Urinary bladder (tissue), 4 donors: ENCODE results near the gene ZNF83. TPM values are rescaled to one million over a fixed set of nuclear protein-coding genes. Genes with fewer than 3 reads are reported as not detected.
"Not testable (repeated sequence)": the region's sequence is repeated elsewhere in the genome, so short reads cannot be mapped to it uniquely, and the experiment has no call there.

Experiments used
- DNase-seq: peaks from one replicate; pipeline ENCODE4 v3.0.0-alpha.2; 2015; ENCODE audit errors: extremely low spot score
- H3K27ac ChIP-seq: one replicate; pipeline ENCODE4 v1.5.1; 2013; ENCODE audit warnings: low read depth, mild to moderate bottlenecking, moderate library complexity
- H3K36me3 ChIP-seq: one replicate; pipeline ENCODE4 v1.6.1; 2013; ENCODE audit warnings: mild to moderate bottlenecking, moderate library complexity; ENCODE audit not compliant: insufficient read depth
- H3K4me1 ChIP-seq: one replicate; pipeline ENCODE4 v1.6.1; 2013; ENCODE audit warnings: mild to moderate bottlenecking, moderate library complexity; ENCODE audit not compliant: insufficient read depth
- H3K4me3 ChIP-seq: one replicate; pipeline ENCODE4 v1.5.1; 2013; ENCODE audit warnings: low read depth, low read length
- WGBS: extraction: QIAGEN DNeasy Blood & Tissue Kit; methylation state at CpG from one replicate; pipeline ENCODE4 v1.1.7; 2013; 5-methylcytosine and 5-hydroxymethylcytosine counted together
- polyA plus RNA-seq: library from polyadenylated mRNA; stranded (reverse); fragments of 200-250 nt; gene quantifications from one replicate; pipeline ENCODE4 v1.2.3, GENCODE V29; 2013
- small RNA-seq: library from RNA; depleted of rRNA; stranded (forward); fragments of <200 nt; gene quantifications from one replicate; pipeline ENCODE3, GENCODE V24; 2014
- total RNA-seq: library from RNA; depleted of rRNA; stranded (reverse); fragments of >200 nt; gene quantifications from one replicate; pipeline ENCODE4 v1.2.3, GENCODE V29; 2014
- donor health status: healthy with polysubstance abuse.
- donor health status: healthy.

ZNF83 gene
- total and polyA plus RNA-seq, 2 donors = 28.2 to 132 TPM

DNA sequence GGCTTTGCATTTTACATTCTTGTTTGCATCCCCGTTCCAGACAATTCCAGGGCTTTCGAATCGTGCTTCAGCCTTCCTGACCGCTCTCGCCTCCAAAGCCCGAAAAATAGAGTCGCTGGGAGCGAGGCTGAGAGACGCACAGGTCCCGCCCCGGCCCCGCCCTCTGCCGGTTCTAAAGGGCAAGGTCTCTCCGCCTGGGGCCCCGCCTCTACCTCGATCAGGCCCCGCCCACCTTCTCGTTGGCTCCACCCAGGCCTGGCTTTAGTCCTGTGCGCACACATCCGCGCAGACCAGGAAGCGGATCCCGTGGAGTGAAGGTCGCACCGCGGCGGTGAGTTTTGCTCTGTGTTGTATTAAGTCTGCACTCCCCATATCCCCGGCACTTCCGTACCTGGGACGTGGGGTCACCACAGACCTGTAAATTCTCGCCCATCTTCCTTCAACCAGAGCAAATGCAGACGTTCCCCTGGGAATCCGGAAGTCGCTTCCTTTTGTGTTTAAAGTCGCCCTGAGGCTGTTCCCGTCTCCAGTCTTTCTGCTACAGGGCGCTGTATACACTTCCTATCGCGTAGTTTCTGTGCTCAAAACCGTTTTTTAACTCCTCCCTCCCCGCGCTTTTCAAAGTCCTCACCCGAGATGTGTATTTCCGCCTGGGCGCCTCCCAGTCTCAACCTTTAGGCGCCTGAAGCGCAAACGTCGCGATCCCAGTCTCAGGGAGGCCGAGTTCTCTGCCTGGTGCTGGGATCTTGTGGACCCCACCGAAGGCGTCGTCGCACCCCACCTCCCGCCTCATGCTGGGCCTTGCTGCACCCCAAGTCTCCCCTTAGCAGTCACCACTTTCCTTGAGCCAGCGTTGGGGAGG lies 67.9 kb downstream of the ZNF83 start, which contains the start of gene ZNF701:
Gene ZNF701 (plus strand): TSS at position 288 of the 862 bp plus-strand sequence. CDS start 3,861 bp downstream, outside the sequence.
- Histone ChIP-seq H3K4me1 (no peaks in the 10 kb centered on the region), H3K27ac (peak within 1 kb of the TSS; percentile 49), H3K36me3 (no peaks in the 10 kb centered on the region), H3K4me3 (peak within 1 kb of the TSS; percentile 63)
- WGBS = under 1% methylated on average over 57 of the region's 57 CpGs
- peak; percentile 86 for DNase-seq

GRCh38 chr19:52569638-52569999 lies 68.5 kb downstream of the ZNF83 start:
- H3K27ac ChIP-seq, H3K36me3 ChIP-seq, DNase-seq, H3K4me1 ChIP-seq: not testable (repeated sequence)
- H3K4me3 ChIP-seq = peak overlapping the region; percentile 21
- WGBS = 5% methylated on average over 13 of the region's 13 CpGs

GRCh38 chr19:52567921-52568320 lies 70.2 kb downstream of the ZNF83 start:
- Histone ChIP-seq H3K4me1 (no peaks in the 10 kb centered on the region), H3K4me3 (no peak overlapping the region), H3K27ac (no peak overlapping the region), H3K36me3 (no peaks in the 10 kb centered on the region)
- DNase-seq = no peak
- 97% methylated on average over 14 of the region's 14 CpGs for WGBS

- Histone ChIP-seq H3K4me1 (no peaks in the 10 kb centered on the region), H3K36me3 (no peaks in the 10 kb centered on the region), H3K4me3 (no peak overlapping the region), H3K27ac (no peak overlapping the region)
- whole genome bisulfite sequencing = 78% methylated on average over 2 of the region's 2 CpGs
- no peak for DNase-seq
Measured at GRCh38 chr19:52566588-52566987, 71.6 kb downstream of the ZNF83 start.

DNA sequence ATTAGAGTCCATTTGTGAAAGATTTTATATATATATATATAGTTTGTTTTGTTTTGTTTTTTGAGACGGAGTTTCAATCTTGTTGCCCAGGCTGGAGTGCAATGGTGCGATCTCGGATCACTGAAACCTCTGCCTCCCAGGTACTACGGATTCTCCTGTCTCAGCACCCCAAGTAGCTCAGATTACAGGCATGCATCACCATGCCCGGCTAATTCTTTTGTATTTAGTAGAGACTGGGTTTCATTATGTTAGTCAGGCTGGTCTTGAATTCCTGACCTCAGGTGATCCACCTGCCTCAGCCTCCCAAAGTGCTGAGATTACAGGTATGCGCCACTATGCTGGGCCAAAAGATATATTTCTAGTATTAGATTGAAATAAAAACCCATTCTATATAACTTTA lies 72.0 kb downstream of the ZNF83 start:
- DNase-seq = no peak
- Histone ChIP-seq H3K4me3 (no peak overlapping the region), H3K27ac (no peak overlapping the region), H3K4me1 (no peaks in the 10 kb centered on the region), H3K36me3 (no peaks in the 10 kb centered on the region)
- 83% methylated on average over 6 of the region's 6 CpGs for WGBS

Small RNA genes lying within 50 kb of the gene (small RNA-seq; reads per million reads assigned to genes)
- not detected for gene RPL39P34

Other genes starting within 250 kb of the ZNF83 start
- 46.7 TPM for gene ZNF528, start 240.5 kb downstream of the ZNF83 start, total RNA-seq
- gene ZNF528, start 240.5 kb downstream of the ZNF83 start, polyA plus RNA-seq = 12.1 TPM
- 0.74 TPM for gene ZNF534, start 209.2 kb downstream of the ZNF83 start, total RNA-seq
- gene ZNF534, start 209.2 kb downstream of the ZNF83 start, polyA plus RNA-seq = 0.35 TPM
- gene ZNF578, start 184.8 kb downstream of the ZNF83 start, total RNA-seq = 10.7 TPM
- 2.0 TPM for gene ZNF578, start 184.8 kb downstream of the ZNF83 start, polyA plus RNA-seq
- gene ZNF808, start 110.7 kb downstream of the ZNF83 start, total RNA-seq = 40.6 TPM
- 5.3 TPM for gene ZNF808, start 110.7 kb downstream of the ZNF83 start, polyA plus RNA-seq
- 38.8 TPM for gene ZNF701, start 68.1 kb downstream of the ZNF83 start, total RNA-seq
- 7.0 TPM for gene ZNF701, start 68.1 kb downstream of the ZNF83 start, polyA plus RNA-seq
- 22.3 TPM for gene ZNF611, start 96.7 kb upstream of the ZNF83 start, total RNA-seq
- 6.6 TPM for gene ZNF611, start 96.7 kb upstream of the ZNF83 start, polyA plus RNA-seq
- gene ZNF600, start 148.4 kb upstream of the ZNF83 start, total RNA-seq = 9.1 TPM
- 4.1 TPM for gene ZNF600, start 148.4 kb upstream of the ZNF83 start, polyA plus RNA-seq
- 33.5 TPM for gene ZNF28, start 183.3 kb upstream of the ZNF83 start, total RNA-seq
- gene ZNF28, start 183.3 kb upstream of the ZNF83 start, polyA plus RNA-seq = 7.6 TPM
- 39.5 TPM for gene ZNF468, start 219.3 kb upstream of the ZNF83 start, total RNA-seq
- 11.2 TPM for gene ZNF468, start 219.3 kb upstream of the ZNF83 start, polyA plus RNA-seq